GM12872 (cell line): ENCODE measurements around the gene NRTN.

Experiments used
- CTCF ChIP-seq: IDR thresholded peaks from 3 replicates; pipeline ENCODE4 v1.5.1; 2011; ENCODE audit warnings: low read depth, mild to moderate bottlenecking, low read length, moderate library complexity; ENCODE audit not compliant: insufficient read depth

NRTN gene

GRCh38 chr19:5804516-5805461, at the start of gene NRTN:
Gene NRTN (plus strand): TSS chr19:5805067. CDS start chr19:5824166, 19,099 bp downstream.
- TF ChIP-seq CTCF = no peak

- TF ChIP-seq CTCF = no peak
These were observed 42.2 kb upstream of the NRTN start for GRCh38 chr19:5762608-5763217.

- TF ChIP-seq CTCF = no peak
These were observed 39.6 kb upstream of the NRTN start for GRCh38 chr19:5765220-5765619.

GRCh38 chr19:5767949-5768348, 36.9 kb upstream of the NRTN start:
- TF ChIP-seq CTCF = no peak

GRCh38 chr19:5772416-5772815, 32.5 kb upstream of the NRTN start:
- TF ChIP-seq CTCF = no peak

- no peak for TF ChIP-seq CTCF
These were observed 31.6 kb upstream of the NRTN start for GRCh38 chr19:5773276-5773675.

GRCh38 chr19:5774921-5775320, 29.9 kb upstream of the NRTN start:
- TF ChIP-seq CTCF = no peak
